PC-9 (cell line): ENCODE data around the gene KIF16B. TPM values are rescaled to one million over a fixed set of nuclear protein-coding genes. Genes with fewer than 3 reads are reported as not detected.

Experiments used
- BruUV-seq: library from RNA; stranded (reverse); fragments of 400-500 nt; replicated peaks from 2 replicates; lab custom pipeline; 2021; lab: Mats Ljungman, UMichigan
- CTCF ChIA-PET: fragments of 300-600 bp; sonication (Branson Sonifier 250); formaldehyde crosslinking; loops from one replicate; lab custom pipeline; 2022; ENCODE audit warnings: antibody characterized with exemption; lab: Charles Lee
- POLR2A ChIA-PET: fragments of 300-600 bp; sonication (Branson Sonifier 250); formaldehyde crosslinking; loops from one replicate; lab custom pipeline; 2022; ENCODE audit warnings: antibody characterized with exemption; ENCODE audit not compliant: unreplicated experiment; lab: Charles Lee
- DNase-seq, 2 experiments: peaks; one replicate each; pipeline versions ENCODE4 v3.0.0 to v3.0.0-alpha.2; 2015 to 2022; ENCODE audit warnings: mixed read lengths in 1 of 2
- H2AFZ ChIP-seq: fragments of 200-600 bp; sonication (generic); 2 replicates; pipeline ENCODE4 v1.8.1; 2017; ENCODE audit warnings: antibody characterized with exemption
- H3F3A ChIP-seq: fragments of 200-600 bp; sonication (generic); 2 replicates; pipeline ENCODE4 v1.8.1; 2017; ENCODE audit warnings: antibody characterized with exemption, mild to moderate bottlenecking, low read depth; ENCODE audit not compliant: insufficient read depth
- H3K27ac ChIP-seq: fragments of 200-600 bp; sonication (generic); 2 replicates; pipeline ENCODE4 v1.6.1; 2016; ENCODE audit warnings: mixed run types
- H3K27me3 ChIP-seq: fragments of 200-600 bp; sonication (generic); 2 replicates; pipeline ENCODE4 v1.6.1; 2016; ENCODE audit warnings: low read depth, mixed run types; ENCODE audit not compliant: insufficient read depth
- H3K36me3 ChIP-seq: fragments of 200-600 bp; sonication (generic); 2 replicates; pipeline ENCODE4 v1.6.1; 2016; ENCODE audit warnings: low read depth, mixed run types
- H3K4me1 ChIP-seq: fragments of 200-600 bp; sonication (generic); replicated peaks from 2 replicates; pipeline ENCODE4 v1.6.1; 2016; ENCODE audit warnings: mixed run types; ENCODE audit not compliant: insufficient read depth
- H3K4me2 ChIP-seq: fragments of 200-600 bp; sonication (generic); 2 replicates; pipeline ENCODE4 v1.6.1; 2017; ENCODE audit warnings: mixed run types
- H3K4me3 ChIP-seq: fragments of 200-600 bp; sonication (generic); 2 replicates; pipeline ENCODE4 v1.6.1; 2016; ENCODE audit warnings: mixed run types
- H3K79me2 ChIP-seq: fragments of 200-600 bp; sonication (generic); 2 replicates; pipeline ENCODE4 v1.6.1; 2017; ENCODE audit warnings: low read depth, mixed run types
- H3K9me2 ChIP-seq: fragments of 200-600 bp; sonication (generic); 2 replicates; pipeline ENCODE4 v1.8.1; 2017; ENCODE audit warnings: mild to moderate bottlenecking; ENCODE audit not compliant: insufficient read depth
- H3K9me3 ChIP-seq: fragments of 200-600 bp; sonication (generic); 2 replicates; pipeline ENCODE4 v1.8.1; 2016; ENCODE audit warnings: low read depth; ENCODE audit not compliant: insufficient read depth
- H4K20me1 ChIP-seq: fragments of 200-600 bp; sonication (generic); 2 replicates; pipeline ENCODE4 v1.8.1; 2017; ENCODE audit not compliant: insufficient read depth
- CTCF ChIP-seq: fragments of 200-600 bp; sonication (generic); conservative IDR thresholded peaks from 2 replicates; pipeline ENCODE4 v1.6.1; 2017; ENCODE audit warnings: mixed run types, antibody characterized with exemption, mild to moderate bottlenecking, moderate library complexity
- EZH2 ChIP-seq: fragments of 200-600 bp; sonication (generic); IDR thresholded peaks from 2 replicates; pipeline ENCODE4 v1.8.0; 2017; ENCODE audit warnings: antibody characterized with exemption, low read depth
- intact Hi-C: fragments of 100-400 bp; cut with micrococcal nuclease; formaldehyde crosslinking; loops from one replicate; pipeline ENCODE4 v1.10.0; 2022; ENCODE audit not compliant: unreplicated experiment
- total RNA-seq: library from RNA; stranded (reverse); gene quantifications from 2 replicates; pipeline ENCODE4 v1.2.3, GENCODE V29; 2021

KIF16B gene
- total RNA-seq, 1 experiment from 2014 or later: 17.6 TPM

- no peaks in the 10 kb centered on the region for H3K4me1 ChIP-seq
- H3K27me3 ChIP-seq: no peaks in the 10 kb centered on the region
- TF ChIP-seq CTCF (no peak), EZH2 (no peak)
- H3K9me3 ChIP-seq: peaks cover 3% of the 10 kb centered on the region; the same call in 1 of the 2 replicates
- H3K4me3 ChIP-seq: no peak overlapping the region
- no peak overlapping the region for H3K4me2 ChIP-seq
- no peaks in the 10 kb centered on the region for H3K79me2 ChIP-seq
- H4K20me1 ChIP-seq: no peaks in the 10 kb centered on the region
- POLR2A ChIA-PET: no interaction called here
- no peak overlapping the region for H3K27ac ChIP-seq
- no peak for DNase-seq
- H3K36me3 ChIP-seq: no peaks in the 10 kb centered on the region
- no peaks in the 10 kb centered on the region for H3K9me2 ChIP-seq
- intact Hi-C loops: no loop called here
- CTCF ChIA-PET: no interaction called here
- no peak overlapping the region for H2AFZ ChIP-seq
- H3F3A ChIP-seq: no peaks in the 10 kb centered on the region
- no TSS peak for BruUV-seq
Measured at GRCh38 chr20:16308754-16309153, 264.5 kb downstream of the KIF16B start.

GRCh38 chr20:16302818-16303217 is 270.4 kb downstream of the KIF16B start:
- H2AFZ ChIP-seq: no peak overlapping the region
- BruUV-seq: no TSS peak
- no peaks in the 10 kb centered on the region for H3K4me1 ChIP-seq
- TF ChIP-seq CTCF (no peak), EZH2 (no peak)
- intact Hi-C loops: no loop called here
- DNase-seq: no peak
- H3K27me3 ChIP-seq: no peaks in the 10 kb centered on the region
- POLR2A ChIA-PET: no interaction called here
- H3K79me2 ChIP-seq: no peaks in the 10 kb centered on the region
- no peak overlapping the region for H3K4me2 ChIP-seq
- CTCF ChIA-PET: no interaction called here
- H3K9me2 ChIP-seq: no peaks in the 10 kb centered on the region
- no peaks in the 10 kb centered on the region for H3F3A ChIP-seq
- no peak overlapping the region for H3K4me3 ChIP-seq
- H3K27ac ChIP-seq: no peak overlapping the region
- H3K36me3 ChIP-seq: no peaks in the 10 kb centered on the region
- H4K20me1 ChIP-seq: no peaks in the 10 kb centered on the region
- peaks cover 6% of the 10 kb centered on the region; the same call in 1 of the 2 replicates for H3K9me3 ChIP-seq

GRCh38 chr20:16301986-16302385 is 271.3 kb downstream of the KIF16B start:
- H3K4me1 ChIP-seq: no peaks in the 10 kb centered on the region
- ChIA-PET CTCF (no interaction called here), POLR2A (no interaction called here)
- no peaks in the 10 kb centered on the region for H4K20me1 ChIP-seq
- H3K79me2 ChIP-seq: no peaks in the 10 kb centered on the region
- H3K4me3 ChIP-seq: no peak overlapping the region
- H3K9me2 ChIP-seq: no peaks in the 10 kb centered on the region
- H3K4me2 ChIP-seq: no peak overlapping the region
- H3K36me3 ChIP-seq: no peaks in the 10 kb centered on the region
- no TSS peak for BruUV-seq
- H3F3A ChIP-seq: no peaks in the 10 kb centered on the region
- H3K27ac ChIP-seq: no peak overlapping the region
- TF ChIP-seq EZH2 (no peak), CTCF (no peak)
- H3K27me3 ChIP-seq: no peaks in the 10 kb centered on the region
- no peak overlapping the region for H2AFZ ChIP-seq
- intact Hi-C loops: no loop called here
- no peak for DNase-seq
- H3K9me3 ChIP-seq: peaks cover 6% of the 10 kb centered on the region; the same call in 1 of the 2 replicates
